Stimulated activated naive CD4-positive, alpha-beta T cell (primary cell): ENCODE measurements around the gene PABPC1L2A.
"Not testable (repeated sequence)": the region's sequence is repeated elsewhere in the genome, so short reads cannot be mapped to it uniquely, and the experiment has no call there.

ENCODE experiments used
- DNase-seq, 6 experiments: peaks; one replicate each; lab custom pipeline; 2025; lab: John Stamatoyannopoulos, UW

The PABPC1L2A gene

GRCh38 chrX:73079024-73079562 is at the start of gene PABPC1L2A:
PABPC1L2A (minus strand) TSS chrX:73079512; CDS start chrX:73079386, 126 bp downstream.
- DNase-seq, result not testable (repeated sequence)

GRCh38 chrX:73127700-73128241 is 48.5 kb upstream of the PABPC1L2A start:
- peak in 1 of 6 experiments; percentile 16 for DNase-seq

GRCh38 chrX:73126240-73126639 is 46.9 kb upstream of the PABPC1L2A start:
- DNase-seq, result no peak

- not testable (repeated sequence) for DNase-seq
These were observed 20.2 kb upstream of the PABPC1L2A start for GRCh38 chrX:73099505-73099904.

GRCh38 chrX:73086766-73087165 is 7.5 kb upstream of the PABPC1L2A start:
- peak in 2 of 6 experiments; percentile 0 to 7 for DNase-seq

GRCh38 chrX:73079884-73080283 is 572 bp upstream of the PABPC1L2A start:
- not testable (repeated sequence) for DNase-seq

- not testable (repeated sequence) for DNase-seq
These were observed 715 bp downstream of the PABPC1L2A start for GRCh38 chrX:73078597-73078996.

GRCh38 chrX:73076838-73077237 is 2.5 kb downstream of the PABPC1L2A start:
- DNase-seq, result no peak

GRCh38 chrX:73069365-73070035 is 9.8 kb downstream of the PABPC1L2A start:
- DNase-seq, result no peak

GRCh38 chrX:73068467-73069364 is 10.6 kb downstream of the PABPC1L2A start:
- DNase-seq, result no peak

- DNase-seq, result not testable (repeated sequence)
These were observed 11.4 kb downstream of the PABPC1L2A start for GRCh38 chrX:73067761-73068466.

GRCh38 chrX:73028876-73029275 is 50.4 kb downstream of the PABPC1L2A start:
- DNase-seq, result no peak
